Ammon's horn (tissue), 1 donor: ENCODE data around the gene FBLN2.

Experiments
- DNase-seq: peaks from one replicate; pipeline ENCODE4 v3.0.0-alpha.2; 2016; ENCODE audit warnings: low spot score

FBLN2 gene

GRCh38 chr3:13624021-13624420, 75.1 kb downstream of the FBLN2 start:
- no peak for DNase-seq

DNA sequence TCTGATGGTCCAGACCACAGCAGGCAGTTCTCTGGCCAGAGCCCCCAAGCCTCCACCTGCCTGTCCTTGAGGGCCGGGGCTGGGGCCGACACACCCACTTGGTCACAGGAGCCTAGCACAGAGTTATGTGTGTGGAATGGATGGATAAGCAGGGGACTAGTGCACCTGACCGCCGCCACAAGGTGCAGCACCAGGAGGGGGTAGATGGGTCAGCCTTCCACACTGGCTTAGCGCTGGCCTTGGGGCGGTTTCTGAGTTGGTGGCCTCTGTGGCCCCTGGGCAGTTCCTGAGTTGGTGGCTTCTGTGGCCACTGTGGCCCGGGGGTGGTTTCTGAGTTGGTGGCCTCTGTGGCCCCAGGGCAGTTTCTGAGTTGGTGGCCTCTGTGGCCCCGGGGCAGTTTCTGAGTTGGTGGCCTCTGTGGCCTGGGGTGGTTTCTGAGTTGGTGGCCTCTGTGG, 75.8 kb downstream of the FBLN2 start:
- DNase-seq: no peak

DNA sequence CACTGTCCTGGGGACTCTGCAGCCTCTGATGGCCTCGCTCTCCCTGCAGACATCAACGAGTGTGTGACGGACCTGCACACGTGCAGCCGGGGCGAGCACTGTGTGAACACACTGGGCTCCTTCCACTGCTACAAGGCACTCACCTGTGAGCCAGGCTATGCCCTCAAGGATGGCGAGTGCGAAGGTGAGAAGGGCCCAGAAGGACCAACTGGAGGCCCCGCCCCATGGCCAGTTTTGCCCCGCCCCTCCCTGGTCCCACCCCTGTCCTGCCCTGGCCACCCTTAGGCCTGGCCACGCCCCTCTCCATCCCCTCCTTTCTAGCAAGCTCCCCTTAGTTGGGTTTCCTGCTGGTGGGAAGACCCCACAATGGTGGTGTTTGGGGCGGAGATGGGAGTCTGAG, 77.5 kb downstream of the FBLN2 start:
- no peak for DNase-seq

GRCh38 chr3:13626915-13627460, 78.1 kb downstream of the FBLN2 start:
- DNase-seq: no peak

DNA sequence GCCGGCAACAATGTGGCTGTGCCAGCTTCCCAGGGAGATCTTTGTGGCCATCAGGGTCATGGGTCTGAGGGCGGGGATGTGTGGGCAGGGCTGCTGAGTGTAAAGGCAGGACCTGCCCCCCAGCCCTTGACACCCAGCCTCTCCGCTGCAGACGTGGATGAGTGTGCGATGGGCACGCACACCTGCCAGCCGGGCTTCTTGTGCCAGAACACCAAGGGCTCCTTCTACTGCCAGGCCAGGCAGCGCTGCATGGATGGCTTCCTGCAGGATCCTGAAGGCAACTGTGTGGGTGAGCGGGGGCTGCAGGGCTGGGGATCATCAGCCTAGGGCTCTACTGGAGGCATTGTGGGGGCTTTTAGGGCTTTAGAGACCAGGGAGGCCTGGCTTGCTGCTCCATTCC, 78.8 kb downstream of the FBLN2 start:
- DNase-seq: no peak

- no peak for DNase-seq
Observed at GRCh38 chr3:13628432-13628831, 79.5 kb downstream of the FBLN2 start.

DNA sequence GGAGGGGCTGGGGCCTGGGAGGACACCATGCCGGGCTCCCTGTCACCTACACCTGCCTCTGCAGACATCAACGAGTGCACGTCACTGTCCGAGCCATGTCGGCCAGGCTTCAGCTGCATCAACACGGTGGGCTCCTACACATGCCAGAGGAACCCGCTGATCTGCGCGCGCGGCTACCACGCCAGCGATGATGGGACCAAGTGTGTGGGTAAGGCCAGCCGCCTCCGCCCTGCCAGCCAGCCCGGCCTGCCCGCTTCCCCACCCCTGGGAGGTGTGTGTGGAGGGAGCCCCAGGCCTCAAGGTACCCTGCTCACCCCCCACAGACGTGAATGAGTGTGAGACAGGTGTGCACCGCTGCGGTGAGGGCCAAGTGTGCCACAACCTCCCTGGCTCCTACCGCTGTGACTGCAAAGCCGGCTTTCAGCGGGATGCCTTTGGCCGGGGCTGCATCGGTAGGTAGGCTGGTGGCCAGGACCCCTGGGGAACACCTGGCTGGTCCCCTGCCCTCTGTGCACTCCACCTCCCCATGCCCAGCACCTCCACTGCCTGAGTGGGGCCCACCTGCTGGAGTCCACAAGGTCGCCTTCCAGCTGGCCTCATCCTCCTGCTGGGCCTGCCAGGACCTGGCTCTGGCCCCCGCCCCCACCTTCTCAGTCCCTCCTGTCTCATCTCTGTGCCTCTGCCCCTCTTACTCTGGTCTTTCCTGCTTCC, 80.1 kb downstream of the FBLN2 start:
- no peak for DNase-seq

DNA sequence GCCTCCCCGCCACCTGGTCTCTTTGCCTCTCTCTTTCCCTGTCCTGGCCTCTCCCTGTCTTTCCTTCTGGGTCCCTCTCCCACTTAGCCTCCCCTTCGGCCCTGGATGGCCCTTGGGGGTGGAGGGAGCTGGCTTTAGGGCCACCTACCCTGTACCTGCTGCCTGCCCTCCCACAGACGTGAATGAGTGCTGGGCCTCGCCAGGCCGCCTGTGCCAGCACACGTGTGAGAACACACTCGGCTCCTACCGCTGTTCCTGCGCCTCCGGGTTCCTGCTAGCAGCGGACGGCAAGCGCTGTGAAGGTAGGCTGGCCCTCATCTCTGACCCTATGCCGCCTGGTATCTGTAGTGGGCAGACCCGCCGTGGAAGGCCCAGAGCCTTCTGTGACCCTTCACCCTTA, 80.7 kb downstream of the FBLN2 start:
- DNase-seq: no peak

GRCh38 chr3:13631256-13631655, 82.3 kb downstream of the FBLN2 start:
- no peak for DNase-seq

GRCh38 chr3:13633176-13633575, 84.3 kb downstream of the FBLN2 start:
- DNase-seq: no peak

DNA sequence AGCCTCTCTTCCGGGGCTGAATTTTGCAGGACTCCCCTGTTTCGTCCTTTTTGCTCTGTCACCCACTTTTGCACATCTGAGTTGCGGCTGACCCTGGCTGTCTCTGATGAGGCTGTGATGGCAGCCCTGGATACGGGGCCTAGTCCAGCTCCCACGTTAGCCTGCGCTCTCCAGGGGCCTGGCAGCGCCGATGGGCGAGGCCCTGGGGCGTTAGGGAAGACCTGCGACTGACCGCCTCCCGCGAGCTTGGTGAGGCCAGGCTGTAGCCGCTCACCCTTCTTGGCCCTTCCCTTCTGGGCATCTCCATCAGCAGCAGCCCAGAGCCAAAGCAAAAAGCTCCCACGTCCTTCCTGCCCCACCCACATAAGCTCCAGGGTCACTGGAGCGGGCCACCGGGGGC, 85.2 kb downstream of the FBLN2 start:
- DNase-seq: no peak

- DNase-seq: no peak
Observed at GRCh38 chr3:13634615-13635014, 85.7 kb downstream of the FBLN2 start.

GRCh38 chr3:13636186-13636585, 87.3 kb downstream of the FBLN2 start:
- no peak for DNase-seq

- DNase-seq: no peak
Observed at GRCh38 chr3:13636874-13637273, 87.9 kb downstream of the FBLN2 start.

DNA sequence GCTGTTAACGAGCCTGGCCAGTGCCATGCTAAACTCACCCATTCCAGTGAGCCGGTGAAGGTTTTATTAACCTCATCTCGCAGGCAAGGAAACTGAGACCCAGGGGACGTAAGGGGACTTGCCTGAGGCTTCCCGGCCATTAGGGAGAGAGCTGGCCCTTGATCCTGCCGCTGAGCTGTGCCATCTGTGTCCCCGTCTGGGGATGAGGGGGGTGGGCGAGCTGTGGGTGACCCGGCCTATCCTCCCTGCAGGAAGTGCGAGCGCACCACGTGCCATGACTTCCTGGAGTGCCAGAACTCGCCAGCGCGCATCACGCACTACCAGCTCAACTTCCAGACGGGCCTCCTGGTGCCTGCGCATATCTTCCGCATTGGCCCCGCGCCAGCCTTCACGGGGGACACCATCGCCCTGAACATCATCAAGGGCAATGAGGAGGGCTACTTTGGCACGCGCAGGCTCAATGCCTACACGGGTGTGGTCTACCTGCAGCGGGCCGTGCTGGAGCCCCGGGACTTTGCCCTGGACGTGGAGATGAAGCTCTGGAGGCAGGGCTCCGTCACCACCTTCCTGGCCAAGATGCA, 88.5 kb downstream of the FBLN2 start:
- no peak for DNase-seq

- no peak for DNase-seq
Observed at GRCh38 chr3:13637953-13638352, 89.0 kb downstream of the FBLN2 start.

DNA sequence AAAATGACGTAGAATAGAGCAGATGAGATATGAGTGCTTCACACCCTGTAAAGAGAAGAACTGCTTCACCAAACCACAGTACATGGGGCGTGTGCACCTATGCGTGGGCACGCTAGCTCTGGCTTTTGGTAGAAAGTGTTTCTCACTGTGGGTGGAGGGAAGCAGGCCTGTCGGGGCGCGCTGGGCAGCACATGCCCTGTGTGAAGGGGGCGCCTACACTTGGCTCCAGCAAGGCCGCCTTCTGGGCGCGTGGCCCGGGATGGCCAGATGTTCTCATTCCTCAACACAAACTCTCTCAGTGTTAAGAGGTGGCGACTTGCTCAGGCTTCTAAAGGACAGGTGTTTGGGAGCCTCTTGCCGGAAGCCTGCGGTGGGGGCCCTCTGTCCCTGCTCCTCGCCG, 90.0 kb downstream of the FBLN2 start:
- DNase-seq: no peak

DNA sequence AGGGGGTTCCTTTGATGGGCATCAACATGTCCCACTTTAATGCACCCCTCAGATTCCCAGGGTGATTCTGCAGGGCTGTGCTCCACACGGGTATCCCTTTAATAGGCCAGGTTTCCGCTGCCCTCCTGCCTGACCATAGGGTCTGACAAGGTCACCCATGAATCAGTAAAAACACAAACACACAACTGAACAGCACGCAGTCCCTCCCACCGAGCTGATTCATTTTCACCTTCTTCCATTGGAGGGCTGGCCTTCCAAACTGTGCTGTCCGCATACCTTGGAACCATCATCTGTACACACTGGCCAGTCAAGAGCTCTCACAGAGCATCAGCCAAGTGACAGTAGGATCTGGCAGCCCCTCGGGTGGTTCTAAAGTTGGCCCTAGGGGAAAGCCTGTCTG, 93.7 kb downstream of the FBLN2 start:
- no peak for DNase-seq

DNA sequence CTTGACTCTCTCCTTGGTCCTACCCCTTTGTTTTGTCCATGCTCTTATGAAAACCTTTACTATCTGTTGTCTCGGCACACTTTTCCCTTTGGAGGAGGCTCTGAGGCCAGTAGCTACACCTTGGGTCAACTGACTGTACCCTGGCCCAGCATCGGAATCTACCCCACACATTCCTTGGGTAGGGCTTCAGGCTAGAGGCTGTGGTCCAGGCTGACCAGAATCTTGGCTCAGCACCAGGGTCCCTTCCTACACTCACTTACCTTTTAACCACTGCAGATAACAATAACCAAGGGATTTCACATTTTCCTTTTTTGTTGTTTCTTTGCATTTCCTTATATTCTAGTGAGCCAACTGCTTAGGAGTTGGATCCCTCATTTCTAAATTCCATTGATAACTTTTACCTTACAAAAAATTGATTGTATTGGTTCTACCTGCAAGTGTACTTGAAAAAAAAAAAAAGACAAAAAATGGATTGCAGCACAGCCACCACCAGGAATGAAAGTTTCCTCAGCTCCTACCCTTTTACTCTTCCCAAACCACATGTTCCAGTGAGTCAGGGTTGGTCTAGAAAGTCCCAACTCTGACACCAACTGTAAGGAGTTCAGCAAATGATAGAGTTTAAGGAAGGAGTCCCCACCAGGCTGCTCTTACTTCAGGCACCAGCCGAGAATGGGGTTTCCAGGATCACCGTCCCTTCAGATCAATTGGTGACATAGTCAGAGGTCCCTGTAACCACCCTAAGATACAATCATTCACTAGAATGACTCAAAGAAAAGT, 95.6 kb downstream of the FBLN2 start:
- DNase-seq: no peak

DNA sequence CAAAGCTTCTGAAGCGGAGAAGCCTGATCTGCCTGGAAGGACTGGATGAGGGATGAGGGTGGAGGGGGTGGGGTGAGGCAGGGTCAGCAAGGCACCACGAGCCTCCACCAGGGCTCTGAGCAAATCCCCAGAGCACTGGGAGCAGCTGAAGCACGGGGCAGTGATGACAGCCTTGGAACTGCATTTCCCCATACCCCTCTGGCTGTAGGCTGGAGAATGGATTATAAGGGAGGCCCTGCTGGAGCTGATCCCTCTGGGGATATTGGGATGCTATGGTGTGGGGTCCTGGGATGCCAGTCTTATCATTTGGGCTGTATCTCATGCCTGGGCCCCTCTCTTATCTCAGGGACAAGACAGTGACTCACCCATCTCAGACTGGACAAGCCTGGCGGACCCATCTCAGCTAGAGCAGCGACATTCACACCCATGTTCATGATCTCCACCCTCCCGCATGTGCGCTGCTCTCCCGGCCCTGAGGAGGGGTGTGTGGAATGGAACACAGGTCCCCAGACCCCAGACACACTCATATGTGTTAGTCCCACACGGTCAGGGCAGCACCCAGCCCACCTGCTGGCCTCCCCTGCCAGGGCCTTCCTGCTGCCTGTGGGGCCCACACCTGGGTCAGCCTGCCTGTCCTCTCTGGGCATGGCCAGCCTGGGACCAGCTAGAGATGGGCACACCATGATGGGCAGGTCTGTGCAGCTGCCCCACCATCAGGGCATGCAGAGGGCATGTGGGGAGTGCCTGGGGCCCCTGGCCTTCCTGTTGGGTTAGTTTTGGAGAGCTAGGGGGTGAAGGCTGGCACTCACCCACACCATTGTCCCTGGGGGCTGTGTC, 97.1 kb downstream of the FBLN2 start:
- DNase-seq: no peak

- DNase-seq: no peak
Observed at GRCh38 chr3:13647298-13648059, 98.6 kb downstream of the FBLN2 start.
